SHP77 (cell line): Measurements from ENCODE around the gene DGKZ.
"Not testable (repeated sequence)": the region's sequence is repeated elsewhere in the genome, so short reads cannot be mapped to it uniquely, and the experiment has no call there.

Source experiments
- DNase-seq, 2 experiments: peaks; one replicate each; lab custom pipeline; 2025; lab: John Stamatoyannopoulos, UW

The DGKZ gene

GRCh38 chr11:46346886-46347636, at the start of gene DGKZ:
Gene DGKZ, plus strand, starts transcription at chr11:46347463. Its CDS starts 197 bp downstream, at chr11:46347660.
- peak; percentile 77 to 84 for DNase-seq

- DNase-seq: no peak
These were observed 48.4 kb upstream of the DGKZ start for GRCh38 chr11:46298699-46299433.

- no peak for DNase-seq
These were observed 47.8 kb upstream of the DGKZ start for GRCh38 chr11:46299451-46299961.

GRCh38 chr11:46300270-46300669, 47.0 kb upstream of the DGKZ start:
- DNase-seq: no peak

- no peak for DNase-seq
These were observed 44.4 kb upstream of the DGKZ start for GRCh38 chr11:46302866-46303265.

- not testable (repeated sequence) for DNase-seq
These were observed 43.2 kb upstream of the DGKZ start for GRCh38 chr11:46304036-46304435.

GRCh38 chr11:46304605-46305179, 42.6 kb upstream of the DGKZ start:
- no peak for DNase-seq

GRCh38 chr11:46305295-46305694, 42.0 kb upstream of the DGKZ start:
- no peak for DNase-seq

- DNase-seq: no peak
These were observed 40.9 kb upstream of the DGKZ start for GRCh38 chr11:46306296-46306853.

GRCh38 chr11:46307369-46307768, 39.9 kb upstream of the DGKZ start:
- DNase-seq: no peak

GRCh38 chr11:46307785-46308341, 39.4 kb upstream of the DGKZ start:
- DNase-seq: no peak

- DNase-seq: peak; percentile 50 to 72
These were observed 38.4 kb upstream of the DGKZ start for GRCh38 chr11:46308631-46309419.

- no peak for DNase-seq
These were observed 37.4 kb upstream of the DGKZ start for GRCh38 chr11:46309814-46310259.

- DNase-seq: peak; percentile 70 to 74
These were observed 32.1 kb upstream of the DGKZ start for GRCh38 chr11:46315033-46315738.

GRCh38 chr11:46315783-46316563, 31.3 kb upstream of the DGKZ start:
- no peak for DNase-seq

- DNase-seq: no peak
These were observed 28.2 kb upstream of the DGKZ start for GRCh38 chr11:46319074-46319453.

- DNase-seq: no peak
These were observed 25.5 kb upstream of the DGKZ start for GRCh38 chr11:46321757-46322156.

- no peak for DNase-seq
These were observed 24.5 kb upstream of the DGKZ start for GRCh38 chr11:46322759-46323158.

GRCh38 chr11:46326813-46327416, 20.3 kb upstream of the DGKZ start:
- no peak for DNase-seq
